Measurements from ENCODE around the gene MGRN1.

- TF ChIP-seq YY1 (IDR thresholded peaks at IDR 0.05; ENCODE audit: insufficient read depth, insufficient read length) (no peak), ZNF274 (IDR thresholded peaks at IDR 0.05; ENCODE audit: low read depth, low read length) (no peak), SUZ12 (IDR thresholded peaks at IDR 0.05; ENCODE audit: extremely low read depth, insufficient read depth, insufficient read length) (no peak)
Observed at GRCh38 chr16:4668313-4668960, 43.8 kb downstream of the MGRN1 start.

All from NT2/D1 (cell line).